Smooth muscle cell (in vitro differentiated cells): ENCODE measurements around the gene NETO1. TPM values are rescaled to one million over a fixed set of nuclear protein-coding genes. Genes with fewer than 3 reads are reported as not detected.

Experiments used
- DNase-seq: peaks from one replicate; lab custom pipeline; 2025; ENCODE audit not compliant: unreplicated experiment; lab: John Stamatoyannopoulos, UW
- H2AFZ ChIP-seq: fragments of 200-600 bp; sonication (generic); 2 replicates; pipeline ENCODE4 v1.6.0; 2016; ENCODE audit warnings: antibody characterized with exemption, low read depth, mild to moderate bottlenecking
- H3F3A ChIP-seq: fragments of 200-600 bp; sonication (generic); 2 replicates; pipeline ENCODE4 v1.6.0; 2017; ENCODE audit warnings: antibody characterized with exemption, low read depth
- H3K27ac ChIP-seq: fragments of 200-600 bp; sonication (generic); 2 replicates; pipeline ENCODE4 v1.5.1; 2016; ENCODE audit warnings: low read depth, mild to moderate bottlenecking
- H3K27me3 ChIP-seq: fragments of 200-600 bp; sonication (generic); 2 replicates; pipeline ENCODE4 v1.6.1; 2016; ENCODE audit warnings: low read depth, mild to moderate bottlenecking
- H3K36me3 ChIP-seq: fragments of 200-600 bp; sonication (generic); 2 replicates; pipeline ENCODE4 v1.5.1; 2016; ENCODE audit warnings: low read depth
- H3K4me1 ChIP-seq: fragments of 200-600 bp; sonication (generic); 2 replicates; pipeline ENCODE4 v1.5.1; 2016; ENCODE audit warnings: low read depth
- H3K4me2 ChIP-seq: fragments of 200-600 bp; sonication (generic); 2 replicates; pipeline ENCODE4 v1.6.0; 2016; ENCODE audit warnings: mild to moderate bottlenecking
- H3K4me3 ChIP-seq: fragments of 200-600 bp; sonication (generic); 2 replicates; pipeline ENCODE4 v1.5.1; 2016; ENCODE audit warnings: mild to moderate bottlenecking
- H3K79me2 ChIP-seq: fragments of 200-600 bp; sonication (generic); 2 replicates; pipeline ENCODE4 v1.6.0; 2016; ENCODE audit warnings: low read depth, mild to moderate bottlenecking
- H3K9ac ChIP-seq: fragments of 200-600 bp; sonication (generic); 2 replicates; pipeline ENCODE4 v1.6.0; 2016; ENCODE audit warnings: low read depth
- H3K9me3 ChIP-seq: fragments of 200-600 bp; sonication (generic); replicated peaks from 2 replicates; pipeline ENCODE4 v1.5.1; 2016; ENCODE audit warnings: low read depth
- H4K20me1 ChIP-seq: fragments of 200-600 bp; sonication (generic); 2 replicates; pipeline ENCODE4 v1.6.0; 2016; ENCODE audit warnings: low read depth
- WGBS: methylation state at CpG from one replicate; pipeline ENCODE4 v1.1.7; 2016; ENCODE audit warnings: low lambda C conversion rate; 5-methylcytosine and 5-hydroxymethylcytosine counted together
- polyA plus RNA-seq: library from polyadenylated mRNA; unstranded; fragments of >200 nt; fragmentation: Nextera tagmentation; extraction: Ambion mirVana; gene quantifications from 2 replicates; pipeline ENCODE4 v1.2.1, GENCODE V29; 2016
- total RNA-seq: library from RNA; depleted of rRNA; stranded (reverse); fragments of >200 nt; gene quantifications from 2 replicates; pipeline ENCODE4 v1.2.3, GENCODE V29; 2014
- TF ChIP-seq, protein P1 (sequence below): fragments of 200-600 bp; sonication (generic); IDR thresholded peaks from 2 replicates; pipeline ENCODE4 v1.5.1; 2017; ENCODE audit warnings: borderline replicate concordance, mild to moderate bottlenecking, antibody characterized with exemption; ENCODE audit not compliant: insufficient read depth, poor library complexity, severe bottlenecking

NETO1 gene
- total and polyA plus RNA-seq, 2 experiments from 2014 or later, result 0.04 to 0.53 TPM

DNA sequence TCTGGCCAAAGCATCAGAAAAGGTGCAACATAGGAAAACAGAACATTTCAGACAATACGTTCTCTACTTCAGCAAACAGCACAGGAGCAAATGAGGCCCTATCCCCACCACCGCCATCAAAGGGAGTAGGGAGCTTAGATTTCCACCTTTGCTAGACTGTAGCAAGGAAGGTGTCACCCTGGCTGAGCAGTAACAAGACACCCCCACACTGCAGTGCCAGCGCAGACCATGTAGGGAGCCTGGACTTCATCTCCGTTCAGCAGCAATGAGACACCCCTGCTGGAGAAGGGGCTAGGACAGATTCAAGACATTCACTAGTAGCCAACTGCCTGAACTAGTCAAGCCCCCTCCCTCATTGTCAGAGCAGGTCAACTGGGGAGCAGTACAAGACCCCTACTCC lies 163.6 kb downstream of the NETO1 start:
- Histone ChIP-seq H3K27ac (no peak overlapping the region), H3K36me3 (no peaks in the 10 kb centered on the region), H3K9me3 (no peaks in the 10 kb centered on the region), H3K4me2 (no peak overlapping the region), H3K79me2 (no peaks in the 10 kb centered on the region), H2AFZ (no peak overlapping the region), H3K27me3 (peaks cover 6% of the 10 kb centered on the region), H4K20me1 (no peaks in the 10 kb centered on the region), H3K4me3 (no peak overlapping the region), H3K9ac (no peak overlapping the region), H3F3A (no peaks in the 10 kb centered on the region), H3K4me1 (no peaks in the 10 kb centered on the region)
- WGBS, result 78% methylated on average over 4 of the region's 4 CpGs
- no peak for DNase-seq
- TF ChIP-seq, protein P1, sequence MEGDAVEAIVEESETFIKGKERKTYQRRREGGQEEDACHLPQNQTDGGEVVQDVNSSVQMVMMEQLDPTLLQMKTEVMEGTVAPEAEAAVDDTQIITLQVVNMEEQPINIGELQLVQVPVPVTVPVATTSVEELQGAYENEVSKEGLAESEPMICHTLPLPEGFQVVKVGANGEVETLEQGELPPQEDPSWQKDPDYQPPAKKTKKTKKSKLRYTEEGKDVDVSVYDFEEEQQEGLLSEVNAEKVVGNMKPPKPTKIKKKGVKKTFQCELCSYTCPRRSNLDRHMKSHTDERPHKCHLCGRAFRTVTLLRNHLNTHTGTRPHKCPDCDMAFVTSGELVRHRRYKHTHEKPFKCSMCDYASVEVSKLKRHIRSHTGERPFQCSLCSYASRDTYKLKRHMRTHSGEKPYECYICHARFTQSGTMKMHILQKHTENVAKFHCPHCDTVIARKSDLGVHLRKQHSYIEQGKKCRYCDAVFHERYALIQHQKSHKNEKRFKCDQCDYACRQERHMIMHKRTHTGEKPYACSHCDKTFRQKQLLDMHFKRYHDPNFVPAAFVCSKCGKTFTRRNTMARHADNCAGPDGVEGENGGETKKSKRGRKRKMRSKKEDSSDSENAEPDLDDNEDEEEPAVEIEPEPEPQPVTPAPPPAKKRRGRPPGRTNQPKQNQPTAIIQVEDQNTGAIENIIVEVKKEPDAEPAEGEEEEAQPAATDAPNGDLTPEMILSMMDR, result no peak

DNA sequence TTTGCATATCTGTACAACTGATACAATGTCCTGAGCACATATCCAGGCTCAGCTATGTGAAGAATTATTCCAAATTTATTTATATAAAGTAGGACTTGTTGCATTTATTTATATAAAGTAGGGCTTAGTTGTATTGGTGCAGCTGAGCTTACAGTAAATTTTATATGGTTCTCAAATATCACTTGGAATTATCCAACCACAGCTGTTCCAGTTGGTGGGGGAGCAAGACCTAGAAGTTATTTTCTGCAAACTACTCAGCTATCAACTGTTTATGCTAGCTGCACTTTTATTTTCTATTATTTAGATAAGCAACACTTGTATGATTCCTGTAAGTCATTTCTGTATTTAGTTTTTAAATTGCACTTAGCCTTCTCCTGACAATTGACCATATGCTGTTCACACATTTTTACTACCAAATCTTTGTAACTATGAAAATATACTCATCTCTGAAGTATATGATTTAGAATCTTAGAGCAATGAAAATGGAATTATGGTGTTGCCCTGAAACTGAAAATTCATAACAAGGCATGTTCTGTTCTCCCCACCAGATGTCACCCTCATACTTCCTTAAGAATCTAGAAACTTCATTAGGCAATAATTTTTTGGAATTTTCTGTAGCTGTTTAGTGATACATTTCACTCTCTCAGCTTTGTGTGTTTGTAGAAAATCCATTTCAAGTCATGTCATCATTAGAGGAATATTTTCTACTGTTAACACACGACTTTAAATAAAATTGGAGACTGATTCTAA lies 166.7 kb downstream of the NETO1 start:
- H2AFZ ChIP-seq, result no peak overlapping the region
- TF ChIP-seq, protein P1, result peak; percentile 65
- no peak overlapping the region for H3K9ac ChIP-seq
- H3K9me3 ChIP-seq, result no peaks in the 10 kb centered on the region
- H3F3A ChIP-seq, result no peaks in the 10 kb centered on the region
- H3K4me3 ChIP-seq, result no peak overlapping the region
- DNase-seq, result no peak
- WGBS, result 0% methylated on average over 1 of the region's 1 CpG
- H3K4me1 ChIP-seq, result no peaks in the 10 kb centered on the region
- no peaks in the 10 kb centered on the region for H3K79me2 ChIP-seq
- no peaks in the 10 kb centered on the region for H4K20me1 ChIP-seq
- no peaks in the 10 kb centered on the region for H3K36me3 ChIP-seq
- no peak overlapping the region for H3K27ac ChIP-seq
- peaks cover 6% of the 10 kb centered on the region for H3K27me3 ChIP-seq
- no peak overlapping the region for H3K4me2 ChIP-seq

DNA sequence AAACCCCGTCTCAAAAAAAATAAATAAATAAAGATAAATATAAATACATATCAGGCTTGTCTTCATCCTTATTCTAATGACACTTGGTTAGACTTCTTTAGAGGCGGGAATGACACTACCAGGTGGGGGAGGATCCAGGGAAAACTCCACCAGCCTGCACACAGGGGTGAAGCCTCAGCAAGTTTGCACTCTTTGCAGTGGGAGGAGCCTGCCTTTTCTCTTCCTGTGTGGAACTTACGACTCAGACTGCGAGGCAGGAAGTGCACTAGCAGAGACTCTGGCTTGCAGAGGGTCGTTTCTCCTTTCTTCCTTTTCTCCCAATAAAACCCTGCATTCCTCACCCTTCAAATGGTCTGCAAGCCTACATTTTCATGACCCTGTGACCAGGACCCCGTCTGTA lies 170.1 kb downstream of the NETO1 start:
- H2AFZ ChIP-seq, result peak overlapping the region; percentile 43

More for the DNA sequence above, 170.1 kb downstream of the NETO1 start:
- H3K27me3 ChIP-seq, result no peaks in the 10 kb centered on the region
- no peaks in the 10 kb centered on the region for H3K36me3 ChIP-seq
- H3K4me2 ChIP-seq, result no peak overlapping the region
- TF ChIP-seq, protein P1, result no peak
- 70% methylated on average over 6 of the region's 6 CpGs for WGBS
- no peaks in the 10 kb centered on the region for H3F3A ChIP-seq
- H3K4me1 ChIP-seq, result peaks cover 4% of the 10 kb centered on the region
- no peaks in the 10 kb centered on the region for H3K79me2 ChIP-seq
- H3K27ac ChIP-seq, result no peak overlapping the region
- no peak overlapping the region for H3K4me3 ChIP-seq
- H3K9ac ChIP-seq, result no peak overlapping the region
- DNase-seq, result no peak
- H3K9me3 ChIP-seq, result no peaks in the 10 kb centered on the region
- H4K20me1 ChIP-seq, result no peaks in the 10 kb centered on the region
